H1 (cell line): ENCODE results near the gene ADARB2. TPM values are rescaled to one million over a fixed set of nuclear protein-coding genes. Genes with fewer than 3 reads are reported as not detected.

ENCODE experiments used
- CTCF ChIA-PET: fragments of 300-600 bp; sonication (Branson Sonifier 250); formaldehyde crosslinking; loops from one replicate; lab custom pipeline; 2021; ENCODE audit not compliant: partially characterized antibody; lab: Charles Lee
- POLR2A ChIA-PET: fragments of 300-600 bp; sonication (Branson Sonifier 250); formaldehyde crosslinking; loops from one replicate; lab custom pipeline; 2021; ENCODE audit warnings: inconsistent platforms; ENCODE audit not compliant: partially characterized antibody; lab: Charles Lee
- DNase-seq, 2 experiments: peaks; one replicate each; pipeline versions ENCODE4 v3.0.0 to v3.0.0-alpha.2; 2010 to 2022; ENCODE audit warnings: low spot score in 2 of 2, low read depth in 1 of 2, mixed read lengths in 1 of 2
- FAIRE-seq: peaks from 2 replicates; lab custom pipeline; 2011; peaks lifted over from hg19 to GRCh38; lab: Jason Lieb, UNC
- H2AFZ ChIP-seq: 2 replicates; pipeline ENCODE4 v1.8.1; 2012; ENCODE audit warnings: low read length, inconsistent platforms
- H2AK5ac ChIP-seq: 2 replicates; pipeline ENCODE4 v1.6.1; 2013; ENCODE audit warnings: low read depth, low read length
- H2BK120ac ChIP-seq: replicated peaks from 2 replicates; pipeline ENCODE3; 2013; ENCODE audit warnings: low read depth, low read length, inconsistent platforms
- H2BK12ac ChIP-seq: 2 replicates; pipeline ENCODE4 v1.6.1; 2013; ENCODE audit warnings: low read depth, low read length
- H2BK15ac ChIP-seq: 2 replicates; pipeline ENCODE4 v1.6.1; 2013; ENCODE audit warnings: low read length
- H2BK20ac ChIP-seq: 2 replicates; pipeline ENCODE4 v1.6.1; 2013; ENCODE audit warnings: low read length
- H2BK5ac ChIP-seq: 2 replicates; pipeline ENCODE4 v1.6.1; 2013; ENCODE audit warnings: low read depth, low read length
- H3K14ac ChIP-seq: 2 replicates; pipeline ENCODE4 v1.6.1; 2013; ENCODE audit warnings: inconsistent platforms; ENCODE audit not compliant: insufficient read length
- H3K18ac ChIP-seq: 2 replicates; pipeline ENCODE4 v1.6.1; 2013; ENCODE audit warnings: low read length; ENCODE audit errors: extremely low read depth
- H3K23ac ChIP-seq: 2 replicates; pipeline ENCODE4 v1.6.1; 2013; ENCODE audit warnings: inconsistent platforms; ENCODE audit not compliant: insufficient read length
- H3K23me2 ChIP-seq: 2 replicates; pipeline ENCODE4 v1.6.1; 2013; ENCODE audit warnings: low read depth, low read length
- H3K27ac ChIP-seq: 2 replicates; pipeline ENCODE4 v1.6.1; 2011; ENCODE audit warnings: low read depth, low read length, inconsistent platforms
- H3K27me3 ChIP-seq, 4 experiments: replicated peaks in 1 of 4; 1 replicate in 1 of 4; 2 replicates in 3 of 4; pipeline versions ENCODE4 v1.6.1 to v1.8.1; 2011 to 2013; ENCODE audit warnings: low read length in 3 of 4, mild to moderate bottlenecking in 3 of 4, inconsistent platforms in 2 of 4, mixed read lengths in 2 of 4, moderate library complexity in 1 of 4; ENCODE audit not compliant: control insufficient read depth in 3 of 4, insufficient read depth in 3 of 4; ENCODE audit errors: extremely low read depth in 1 of 4
- H3K36me3 ChIP-seq, 4 experiments: 2 replicates each; pipeline versions ENCODE4 v1.6.1 to v1.8.1; 2011 to 2013; ENCODE audit warnings: mild to moderate bottlenecking in 4 of 4, low read length in 3 of 4, moderate library complexity in 2 of 4, control low read depth in 1 of 4, inconsistent platforms in 1 of 4; ENCODE audit not compliant: insufficient read depth in 4 of 4, control insufficient read depth in 2 of 4
- H3K4ac ChIP-seq: replicated peaks from 2 replicates; pipeline ENCODE3; 2013; ENCODE audit warnings: low read length, low read depth, mixed read lengths, inconsistent platforms; ENCODE audit not compliant: insufficient read length
- H3K4me1 ChIP-seq, 4 experiments: replicated peaks in 1 of 4; 1 replicate in 1 of 4; 2 replicates in 3 of 4; pipeline versions ENCODE4 v1.6.1 to v1.8.1; 2011 to 2013; ENCODE audit warnings: low read length in 3 of 4, inconsistent platforms in 2 of 4, mixed read lengths in 1 of 4; ENCODE audit not compliant: insufficient read depth in 4 of 4, control insufficient read depth in 3 of 4
- H3K4me2 ChIP-seq, 2 experiments: 2 replicates each; pipeline versions ENCODE4 v1.6.1 to v1.8.1; 2011 to 2013; ENCODE audit warnings: low read depth in 2 of 2, low read length in 2 of 2, control low read depth in 1 of 2, inconsistent platforms in 1 of 2, mild to moderate bottlenecking in 1 of 2; ENCODE audit not compliant: insufficient read depth in 1 of 2
- H3K4me3 ChIP-seq, 4 experiments: fragments of 200-600, 300-600 bp in 1 of 4; sonication (generic), shearing (Covaris generic), sonication (Bioruptor Twin) in 1 of 4; 2 replicates each; pipeline versions ENCODE4 v1.5.1 to v1.8.1; 2011 to 2016; ENCODE audit warnings: low read length in 4 of 4, low read depth in 3 of 4, control low read depth in 2 of 4, inconsistent platforms in 2 of 4, mild to moderate bottlenecking in 2 of 4, mixed read lengths in 1 of 4, moderate library complexity in 1 of 4; ENCODE audit not compliant: insufficient read depth in 2 of 4; ENCODE audit errors: extremely low read depth in 1 of 4
- H3K56ac ChIP-seq: replicated peaks from 2 replicates; pipeline ENCODE3; 2013; ENCODE audit warnings: low read depth, mild to moderate bottlenecking, mixed read lengths, low read length, inconsistent platforms; ENCODE audit not compliant: insufficient read length
- H3K79me1 ChIP-seq: 2 replicates; pipeline ENCODE4 v1.6.1; 2013; ENCODE audit warnings: low read depth, low read length, control low read depth
- H3K79me2 ChIP-seq, 2 experiments: 2 replicates each; pipeline versions ENCODE4 v1.6.1 to v1.8.1; 2012 to 2013; ENCODE audit warnings: low read length in 2 of 2, mild to moderate bottlenecking in 2 of 2, inconsistent platforms in 1 of 2; ENCODE audit not compliant: insufficient read depth in 2 of 2, control insufficient read depth in 1 of 2
- H3K9ac ChIP-seq, 4 experiments: replicated peaks in 1 of 4; 1 replicate in 1 of 4; 2 replicates in 3 of 4; pipeline versions ENCODE4 v1.6.1 to v1.8.1; 2011 to 2013; ENCODE audit warnings: low read depth in 3 of 4, low read length in 3 of 4, control low read depth in 2 of 4, mild to moderate bottlenecking in 2 of 4, moderate library complexity in 2 of 4, inconsistent platforms in 1 of 4; ENCODE audit errors: extremely low read depth in 1 of 4
- H3K9me3 ChIP-seq, 2 experiments: 2 replicates each; pipeline versions ENCODE4 v1.6.1 to v1.8.1; 2012 to 2013; ENCODE audit warnings: mild to moderate bottlenecking in 2 of 2, moderate library complexity in 2 of 2, control low read depth in 1 of 2, inconsistent platforms in 1 of 2, low read depth in 1 of 2, low read length in 1 of 2, mixed read lengths in 1 of 2; ENCODE audit not compliant: insufficient read depth in 2 of 2
- H4K20me1 ChIP-seq, 2 experiments: replicated peaks in 1 of 2; 2 replicates each; pipeline versions ENCODE3 to v1.8.1; 2011 to 2013; ENCODE audit warnings: inconsistent platforms in 2 of 2, low read length in 2 of 2, mild to moderate bottlenecking in 1 of 2; ENCODE audit not compliant: insufficient read depth in 2 of 2, control insufficient read depth in 1 of 2
- H4K5ac ChIP-seq: 2 replicates; pipeline ENCODE4 v1.6.1; 2013; ENCODE audit warnings: low read length, low read depth, mixed read lengths, inconsistent platforms; ENCODE audit not compliant: insufficient read length
- H4K8ac ChIP-seq: 2 replicates; pipeline ENCODE4 v1.8.0; 2013; ENCODE audit warnings: mild to moderate bottlenecking, moderate library complexity, low read length, inconsistent platforms; ENCODE audit not compliant: insufficient read depth; ENCODE audit errors: extremely low read depth
- H4K91ac ChIP-seq: replicated peaks from 2 replicates; pipeline ENCODE3; 2013; ENCODE audit warnings: low read length, mixed read lengths, inconsistent platforms; ENCODE audit not compliant: insufficient read length
- ASH2L ChIP-seq: fragments of 200-600, 300-600 bp; sonication (generic); IDR thresholded peaks from one replicate; pipeline ENCODE4 v1.7.1; 2017; ENCODE audit warnings: low read length
- BACH1 ChIP-seq: IDR thresholded peaks from 2 replicates; pipeline ENCODE4 v1.6.1; 2012; ENCODE audit warnings: low read length, improper control_type of control experiment
- EP300 ChIP-seq, 2 experiments: IDR thresholded peaks; 1 replicate in 1 of 2; 2 replicates in 1 of 2; pipeline ENCODE4 v1.6.1; 2011 to 2012; ENCODE audit warnings: low read depth in 2 of 2, low read length in 2 of 2, mild to moderate bottlenecking in 2 of 2, borderline replicate concordance in 1 of 2, inconsistent platforms in 1 of 2, moderate library complexity in 1 of 2
- HDAC2 ChIP-seq, 2 experiments: fragments of 300-600 bp in 1 of 2; sonication (generic) in 1 of 2; IDR thresholded peaks; 2 replicates each; pipeline ENCODE4 v1.6.1; 2011 to 2012; ENCODE audit warnings: low read depth in 2 of 2, low read length in 2 of 2, mild to moderate bottlenecking in 2 of 2, moderate library complexity in 2 of 2, borderline replicate concordance in 1 of 2, inconsistent platforms in 1 of 2
- KDM1A ChIP-seq: fragments of 200-600, 300-600 bp; sonication (generic); IDR thresholded peaks from 2 replicates; pipeline ENCODE4 v1.7.1; 2016; ENCODE audit warnings: mild to moderate bottlenecking, low read length, borderline replicate concordance
- POLR2A ChIP-seq, 2 experiments: IDR thresholded peaks; 1 replicate in 1 of 2; 2 replicates in 1 of 2; pipeline ENCODE4 v1.6.1; 2011; ENCODE audit warnings: low read depth in 2 of 2, low read length in 2 of 2, mild to moderate bottlenecking in 2 of 2; ENCODE audit errors: control extremely low read depth in 1 of 2
- POLR2AphosphoS5 ChIP-seq: IDR thresholded peaks from 2 replicates; pipeline ENCODE4 v1.6.1; 2011; ENCODE audit warnings: low read depth, low read length
- SAP30 ChIP-seq: fragments of 300-600 bp; sonication (generic); IDR thresholded peaks from 2 replicates; pipeline ENCODE4 v1.7.1; 2012; ENCODE audit warnings: low read length, moderate library complexity, mild to moderate bottlenecking, inconsistent platforms; ENCODE audit not compliant: insufficient read depth, insufficient replicate concordance
- SIRT6 ChIP-seq: IDR thresholded peaks from one replicate; pipeline ENCODE4 v1.7.1; 2012; ENCODE audit warnings: low read length, inconsistent platforms
- SIX5 ChIP-seq: IDR thresholded peaks from 2 replicates; pipeline ENCODE4 v1.6.1; 2011; ENCODE audit warnings: mild to moderate bottlenecking, low read depth, low read length
- TAF1 ChIP-seq: IDR thresholded peaks from 2 replicates; pipeline ENCODE4 v1.6.1; 2011; ENCODE audit warnings: mild to moderate bottlenecking, low read depth, low read length
- YY1 ChIP-seq: IDR thresholded peaks from 2 replicates; pipeline ENCODE4 v1.6.1; 2011; ENCODE audit warnings: low read depth, mild to moderate bottlenecking, low read length
- ZNF274 ChIP-seq: IDR thresholded peaks from 2 replicates; pipeline ENCODE4 v1.7.0; 2012; ENCODE audit warnings: low read length, borderline replicate concordance; ENCODE audit errors: extremely low read depth
- WGBS, 2 experiments: shearing (Covaris generic) in 1 of 2; methylation state at CpG; one replicate each; pipeline versions ENCODE4 v1.1.6 to v1.1.7; 2013 to 2015; ENCODE audit warnings: low lambda C conversion rate in 2 of 2, mixed read lengths in 2 of 2, inconsistent platforms in 1 of 2, low coverage in 1 of 2, missing lambda C conversion rate in 1 of 2; ENCODE audit not compliant: insufficient replicate concordance in 2 of 2, insufficient coverage in 1 of 2, insufficient read length in 1 of 2; ENCODE audit errors: extremely low coverage in 1 of 2, missing lambda C conversion rate in 1 of 2; 5-methylcytosine and 5-hydroxymethylcytosine counted together
- polyA plus RNA-seq, 7 experiments: library from polyadenylated mRNA; depleted of rRNA in 3 of 7; stranded (reverse) in 5 of 7; unstranded in 2 of 7; fragments of >200 nt in 5 of 7; fragments of 200-250 nt in 2 of 7; gene quantifications; 1 replicate in 5 of 7; 2 replicates in 1 of 7; 4 replicates in 1 of 7; pipeline versions ENCODE4 v1.2.1 to v1.2.3, GENCODE V29; 2011 to 2013; ENCODE audit warnings: missing spikeins in 2 of 7, mixed read lengths in 2 of 7
- total RNA-seq: library from RNA; stranded (reverse); fragmentation: NEBNext Ultra II Directional; extraction: Animal tissue kit (Norgen Biotek cat#: 25700); gene quantifications from 2 replicates; pipeline ENCODE4 v1.2.1, GENCODE V29; 2021

Gene ADARB2
- total and polyA plus RNA-seq, 2 of the 8 experiments (the other 6 are each of a cell fraction or from before 2014, with no cell fraction given): 2.2 to 2.8 TPM

- 0 out of 7 replicates have a peak, but pooled peaks cover 0 to 2% (median 0%) of the 10 kb centered on the region in 4 experiments for H3K4me1 ChIP-seq
- no peaks in the 10 kb centered on the region for H3K79me1 ChIP-seq
- FAIRE-seq (no peak), DNase-seq (no peak)
- H2BK12ac ChIP-seq: no peak overlapping the region
- no peak overlapping the region for H3K4me2 ChIP-seq
- no peak overlapping the region for H4K91ac ChIP-seq
- no peaks in the 10 kb centered on the region for H3K79me2 ChIP-seq
- H3K14ac ChIP-seq: no peak overlapping the region
- H3K27ac ChIP-seq: no peak overlapping the region
- no peak overlapping the region for H3K23ac ChIP-seq
- 0 out of 7 replicates have a peak, but pooled peaks cover 0 to 2% (median 0%) of the 10 kb centered on the region in 4 experiments for H3K27me3 ChIP-seq
- no peak overlapping the region for H4K8ac ChIP-seq
- H2AFZ ChIP-seq: no peak overlapping the region
- ChIA-PET CTCF (no interaction called here), POLR2A (no interaction called here)
- no peak overlapping the region for H2BK15ac ChIP-seq
- peaks cover 1 to 2% of the 10 kb centered on the region in 2 experiments for H4K20me1 ChIP-seq
- no peak overlapping the region for H3K4me3 ChIP-seq
- no peak overlapping the region for H4K5ac ChIP-seq
- no peaks in the 10 kb centered on the region for H3K36me3 ChIP-seq
- no peaks in the 10 kb centered on the region for H3K9me3 ChIP-seq
- no peak overlapping the region for H2BK20ac ChIP-seq
- H3K56ac ChIP-seq: no peak overlapping the region
- H2BK5ac ChIP-seq: no peak overlapping the region
- no peaks in the 10 kb centered on the region for H3K23me2 ChIP-seq
- H3K9ac ChIP-seq: no peak overlapping the region
- H3K4ac ChIP-seq: no peak overlapping the region
- H3K18ac ChIP-seq: no peak overlapping the region
- H2BK120ac ChIP-seq: no peak overlapping the region
- H2AK5ac ChIP-seq: no peak overlapping the region
- WGBS, 2 experiments: 89% methylated on average over 19 of the region's 19 CpGs; no CpG with 5 or more reads in 1 of the 2 experiments
- TF ChIP-seq EP300 (IDR thresholded peaks at IDR 0.05; ENCODE audit: borderline replicate concordance in 1 of 2, low read depth in 2 of 2, low read length in 2 of 2) (no peak), ZNF274 (no peak), SAP30 (no peak), SIX5 (no peak), POLR2AphosphoS5 (no peak), KDM1A (no peak), POLR2A (IDR thresholded peaks at IDR 0.05; ENCODE audit: control extremely low read depth in 1 of 2, low read depth in 2 of 2, low read length in 2 of 2) (no peak), SIRT6 (no peak), HDAC2 (IDR thresholded peaks at IDR 0.05; ENCODE audit: borderline replicate concordance in 1 of 2, low read depth in 2 of 2, low read length in 2 of 2) (no peak), ASH2L (no peak), TAF1 (no peak), YY1 (no peak), BACH1 (no peak)
These were observed 158.8 kb downstream of the ADARB2 start for GRCh38 chr10:1578392-1579140.
